ENCODE results near the gene RHOB.
"Not testable (repeated sequence)": the region's sequence is repeated elsewhere in the genome, so short reads cannot be mapped to it uniquely, and the experiment has no call there.

RHOB gene

DNA sequence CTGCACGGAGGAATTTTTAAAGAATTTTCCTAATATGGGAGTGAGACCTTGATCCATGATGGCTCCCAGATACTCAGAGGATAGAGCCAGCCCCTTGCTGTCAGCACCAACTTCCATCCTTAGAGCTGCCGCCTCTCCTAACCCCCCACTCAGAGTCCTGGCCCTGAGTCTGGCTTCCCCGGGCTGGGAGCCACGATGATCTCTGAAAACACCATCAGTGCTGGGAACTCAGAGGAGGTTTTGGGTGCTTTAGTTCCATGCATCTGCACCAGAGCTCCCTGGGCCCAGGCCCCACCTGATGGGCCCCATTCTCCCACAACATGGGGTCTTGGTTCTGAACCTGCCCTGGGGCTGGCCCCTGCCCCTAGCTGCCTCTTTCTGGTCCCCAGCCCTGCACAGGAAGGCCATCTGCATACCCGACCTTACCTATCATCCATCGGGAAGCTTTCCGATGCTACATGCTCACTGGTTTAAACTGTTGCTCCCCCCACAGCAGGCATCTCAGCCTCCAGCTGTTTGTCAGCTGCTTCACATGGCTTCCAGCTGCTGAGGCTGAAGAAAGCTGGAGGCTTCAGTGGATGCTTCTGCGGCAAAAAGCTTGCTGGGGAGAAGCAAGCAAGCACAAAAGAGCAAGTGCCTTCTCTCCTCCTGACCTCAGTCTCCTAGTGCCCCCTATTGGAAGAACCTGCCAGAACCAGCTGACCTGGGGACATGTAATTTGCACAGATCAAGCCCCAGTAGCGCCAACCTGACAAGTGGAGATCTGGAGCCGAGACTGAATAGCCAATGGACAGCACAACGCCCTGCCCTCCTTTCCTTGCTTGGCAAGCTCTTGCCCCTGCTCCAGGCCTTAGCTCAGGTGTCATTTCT is 24.2 kb upstream of the RHOB start:
- no peak for DNase-seq

DNA sequence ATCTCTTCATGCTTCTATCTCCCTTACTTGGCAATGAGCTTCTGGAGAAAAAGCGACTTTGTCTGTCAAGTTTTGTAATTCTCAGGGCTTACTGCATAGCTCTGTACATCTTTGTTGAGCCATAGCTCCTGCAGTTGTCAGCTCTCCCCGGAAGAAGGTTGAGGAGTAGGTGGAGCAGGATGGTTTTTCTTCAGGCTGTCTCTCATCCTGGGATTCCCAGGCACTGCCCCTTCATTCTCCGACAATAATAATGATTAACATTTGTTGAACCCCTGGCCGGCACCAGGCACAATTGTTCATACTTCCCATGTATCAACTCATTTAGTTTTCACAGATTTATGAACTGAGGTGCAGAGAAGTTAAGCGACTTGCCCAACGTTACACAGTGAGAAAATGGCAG is 23.5 kb upstream of the RHOB start:
- DNase-seq, result no peak

DNA sequence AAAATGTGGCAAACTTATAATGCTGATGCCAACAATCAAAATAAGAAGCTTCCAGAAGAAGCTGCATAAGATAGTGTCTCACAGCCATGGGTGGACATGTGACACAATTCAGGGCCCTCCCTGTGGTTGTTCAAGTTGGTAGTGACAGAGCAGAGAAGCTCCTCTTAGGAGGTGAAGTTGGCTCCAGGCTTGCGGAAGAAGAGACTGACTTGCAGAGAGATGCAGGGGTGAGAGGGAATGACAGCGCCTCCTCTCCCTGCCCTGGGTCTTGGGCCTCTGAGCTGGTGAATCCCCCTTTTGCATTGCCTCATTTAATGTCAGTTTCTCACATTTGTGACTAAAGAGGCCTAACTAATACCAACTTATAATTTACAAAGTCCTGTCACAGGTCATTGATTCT is 23.0 kb upstream of the RHOB start:
- no peak for DNase-seq

DNA sequence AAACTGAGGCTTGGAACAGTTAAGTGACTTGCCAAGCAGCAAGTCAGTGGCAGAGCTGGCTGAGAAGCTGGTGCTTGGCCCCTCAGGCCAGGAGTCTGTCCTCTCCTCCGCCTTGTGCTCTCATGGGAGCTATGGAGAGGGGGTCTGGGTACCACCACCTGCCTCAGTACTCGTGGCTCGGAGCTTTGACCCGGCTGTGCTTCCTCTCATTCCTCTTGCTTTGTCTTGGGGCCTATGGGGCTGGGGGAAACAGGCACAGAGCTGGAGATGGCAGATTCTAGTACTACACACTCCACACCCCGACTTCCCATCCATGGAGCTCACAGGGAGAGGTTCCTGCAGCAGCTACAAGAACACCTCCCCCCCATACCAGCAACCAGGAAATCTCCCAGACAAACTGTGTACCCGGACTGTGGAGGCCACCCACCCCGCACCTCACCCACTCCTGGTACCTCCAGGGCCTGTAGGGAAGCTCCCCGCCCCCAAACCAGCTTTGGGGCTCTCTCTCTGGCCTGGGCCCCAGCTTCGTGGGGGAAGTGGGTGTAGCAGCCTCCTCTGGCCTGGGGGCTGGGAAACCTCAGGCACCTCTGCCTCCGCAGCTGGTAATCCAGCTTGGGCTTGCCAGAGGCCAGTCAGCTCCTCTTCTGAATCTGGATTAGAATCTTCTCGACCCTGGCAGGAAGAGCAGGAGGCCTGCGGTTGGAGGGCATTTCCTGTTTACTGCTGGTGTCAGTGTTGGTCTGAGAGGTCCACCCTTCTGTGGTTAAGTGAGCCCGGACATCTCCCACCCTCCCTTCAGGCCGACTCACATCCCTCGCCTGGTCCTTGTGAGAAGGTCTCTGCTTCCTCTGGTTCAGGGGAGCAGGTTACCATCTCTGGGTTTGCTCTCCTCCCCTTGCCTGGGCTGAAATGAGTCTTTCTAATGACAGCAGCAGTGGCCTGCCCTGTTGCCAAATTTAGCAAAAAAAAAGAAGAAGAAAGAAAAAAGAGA is 22.3 kb upstream of the RHOB start:
- peak in 1 of 2 donors; percentile 76 for DNase-seq

DNA sequence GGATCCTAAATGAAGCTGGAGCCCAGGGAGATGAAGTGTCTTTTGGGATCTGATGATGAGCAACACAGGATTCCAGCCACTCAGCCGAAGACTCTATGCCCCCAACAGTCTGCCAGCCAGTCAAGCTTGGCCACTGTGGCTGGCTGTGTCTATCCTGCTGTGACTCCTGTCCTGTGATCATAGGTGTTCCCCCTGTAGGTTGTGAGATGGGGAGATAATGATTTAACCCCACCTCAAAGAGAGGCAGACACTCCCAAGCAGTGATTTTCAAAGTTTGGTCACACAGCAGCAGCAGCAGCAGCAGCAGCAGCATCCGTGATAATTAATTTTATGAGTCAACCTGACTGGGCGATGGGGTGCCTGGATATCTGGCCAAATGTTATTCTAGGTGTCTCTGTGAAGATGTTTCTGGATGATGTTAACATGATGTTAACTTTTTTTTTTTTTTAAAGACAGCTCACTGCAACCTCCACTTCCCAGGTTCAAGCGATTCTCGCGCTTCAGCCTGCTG is 21.4 kb upstream of the RHOB start:
- DNase-seq, result no peak

DNA sequence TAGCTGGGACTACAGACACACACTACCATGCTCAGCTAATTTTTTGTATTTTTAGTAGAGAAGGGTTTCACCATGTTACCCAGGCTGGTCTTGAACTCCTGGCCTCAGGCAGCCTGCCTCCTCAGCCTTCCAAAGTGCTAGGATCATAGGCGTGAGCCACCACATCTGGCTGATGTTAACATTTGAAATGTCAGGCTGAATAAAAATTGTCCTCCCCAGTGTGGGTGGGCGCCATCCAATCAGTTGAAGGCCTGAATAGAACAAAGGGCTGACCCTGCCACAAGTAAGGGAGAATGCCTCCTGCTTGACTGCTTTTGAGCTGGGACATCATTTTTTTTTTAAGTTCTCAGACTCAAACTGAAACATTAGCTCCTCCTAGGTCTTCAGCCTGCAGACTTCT is 21.0 kb upstream of the RHOB start:
- DNase-seq, result no peak

GRCh38 chr2:20427931-20428526 is 18.8 kb upstream of the RHOB start:
- DNase-seq, result no peak

GRCh38 chr2:20428717-20429490 is 18.0 kb upstream of the RHOB start:
- no peak for DNase-seq

- no peak for DNase-seq
These were observed 17.3 kb upstream of the RHOB start for GRCh38 chr2:20429528-20429927.

DNA sequence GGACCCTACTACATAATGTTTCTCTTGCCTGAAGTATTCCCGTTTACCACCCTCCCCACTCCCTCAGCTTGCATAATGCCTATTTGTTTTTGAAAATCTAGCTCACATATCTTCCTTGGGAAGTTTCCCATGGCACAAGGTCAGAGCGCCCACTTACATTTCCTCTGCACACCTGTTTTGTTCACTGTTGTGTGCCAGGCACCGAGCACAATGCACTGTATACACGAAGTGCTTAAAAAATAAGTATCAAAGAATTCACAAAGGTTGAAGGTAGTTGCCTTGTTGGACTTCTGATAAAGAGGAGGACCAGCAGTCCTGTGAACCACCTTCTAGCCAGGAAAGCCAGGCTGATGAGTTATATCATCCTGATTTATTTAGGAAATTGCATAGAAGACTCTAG is 16.8 kb upstream of the RHOB start:
- no peak for DNase-seq

DNA sequence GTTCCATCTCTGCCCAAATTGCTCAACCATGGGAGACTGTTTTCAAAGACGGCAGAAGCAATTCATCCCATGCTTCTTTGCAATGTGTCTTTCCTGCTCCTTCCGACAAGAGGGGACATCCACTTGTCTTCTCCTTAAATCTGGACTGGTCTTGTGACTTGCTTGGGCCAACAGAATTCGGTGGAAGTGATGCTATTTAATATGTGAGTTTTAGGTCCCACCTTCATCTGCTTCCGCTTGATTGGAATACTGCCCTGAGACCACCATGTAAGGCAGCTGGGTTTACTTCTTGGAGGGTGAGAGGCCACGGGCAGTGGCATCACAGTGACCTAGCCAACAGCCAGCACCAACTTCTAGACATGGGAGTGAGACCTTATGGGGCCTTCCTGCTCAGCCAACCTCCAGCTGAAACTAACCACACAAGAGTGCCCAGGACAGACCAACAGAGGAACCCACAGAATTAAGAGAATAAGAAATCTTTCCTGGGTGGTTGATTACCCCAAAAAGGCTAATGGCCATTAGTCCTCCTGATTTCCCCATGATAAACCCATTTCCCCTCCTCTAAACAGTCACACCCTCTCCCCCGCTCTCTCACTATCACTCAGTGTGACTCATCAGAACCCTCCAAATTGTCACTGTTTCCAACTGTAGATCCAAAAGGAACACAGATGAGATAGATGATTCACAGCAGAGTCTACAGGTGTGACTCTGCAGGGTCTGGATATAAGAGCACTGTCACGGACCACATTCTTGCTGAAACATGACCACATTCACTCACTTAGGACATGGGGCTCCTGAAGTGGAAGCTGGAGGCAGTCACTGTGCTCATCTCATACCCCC is 16.2 kb upstream of the RHOB start:
- DNase-seq, result no peak

DNA sequence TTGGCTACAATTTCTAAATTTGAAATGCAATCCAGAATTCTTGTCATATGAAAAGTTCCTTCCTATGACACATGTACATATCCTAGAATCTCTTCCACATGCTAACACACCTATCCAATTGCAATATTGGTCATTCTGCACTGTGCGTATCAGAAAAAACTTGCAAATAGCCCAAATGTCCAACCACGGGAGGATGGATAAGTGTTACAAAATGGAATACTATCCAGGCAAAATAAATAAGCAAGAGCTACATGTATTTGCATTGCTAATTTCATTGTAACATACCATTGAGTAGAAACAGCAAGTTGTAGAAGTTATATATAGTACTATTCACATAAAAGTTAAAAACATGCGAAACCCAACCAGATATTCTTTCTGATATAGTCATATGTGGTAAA is 15.6 kb upstream of the RHOB start:
- DNase-seq, result no peak

DNA sequence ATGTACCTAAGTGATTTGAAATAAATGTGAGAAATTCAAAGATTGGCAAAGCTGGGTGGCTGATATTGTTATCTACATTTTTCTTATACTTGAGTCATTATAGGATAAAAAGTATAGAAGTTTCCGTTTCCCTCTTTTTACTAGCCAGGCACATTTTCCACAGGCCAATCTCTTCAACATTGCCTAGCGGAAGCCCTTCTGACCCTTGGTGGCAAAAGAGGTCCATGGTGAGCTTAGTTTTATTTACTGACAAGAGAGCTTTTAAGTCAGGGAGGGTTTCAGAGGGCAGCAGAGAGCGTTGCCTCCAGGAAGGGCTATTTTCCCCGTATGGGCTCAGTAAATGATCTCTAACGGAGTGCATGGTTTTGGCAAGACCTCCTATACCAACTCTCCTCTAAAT is 15.1 kb upstream of the RHOB start:
- DNase-seq, result no peak

- DNase-seq, result no peak
These were observed 14.2 kb upstream of the RHOB start for GRCh38 chr2:20432714-20433113.

DNA sequence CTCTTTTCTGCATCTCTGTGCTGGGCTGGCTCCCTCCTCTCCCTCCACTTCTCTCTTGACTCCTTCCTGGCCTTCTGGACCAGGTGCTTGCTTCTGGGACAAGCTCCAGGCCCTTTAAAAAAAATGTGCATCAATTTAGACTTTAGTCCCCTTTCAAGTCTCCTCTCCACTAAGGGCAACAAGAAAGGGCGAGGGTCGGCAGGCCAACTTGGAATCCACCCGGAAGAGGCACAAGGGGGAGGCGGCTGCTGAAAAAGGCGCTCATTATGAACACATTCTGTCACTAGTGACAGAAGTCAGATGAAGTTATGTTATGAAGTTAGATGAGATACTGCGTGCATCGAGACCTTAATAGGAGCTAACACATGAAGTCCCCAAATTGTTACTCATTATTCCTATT is 13.6 kb upstream of the RHOB start:
- no peak for DNase-seq

- no peak for DNase-seq
These were observed 12.8 kb upstream of the RHOB start for GRCh38 chr2:20433946-20434553.

DNA sequence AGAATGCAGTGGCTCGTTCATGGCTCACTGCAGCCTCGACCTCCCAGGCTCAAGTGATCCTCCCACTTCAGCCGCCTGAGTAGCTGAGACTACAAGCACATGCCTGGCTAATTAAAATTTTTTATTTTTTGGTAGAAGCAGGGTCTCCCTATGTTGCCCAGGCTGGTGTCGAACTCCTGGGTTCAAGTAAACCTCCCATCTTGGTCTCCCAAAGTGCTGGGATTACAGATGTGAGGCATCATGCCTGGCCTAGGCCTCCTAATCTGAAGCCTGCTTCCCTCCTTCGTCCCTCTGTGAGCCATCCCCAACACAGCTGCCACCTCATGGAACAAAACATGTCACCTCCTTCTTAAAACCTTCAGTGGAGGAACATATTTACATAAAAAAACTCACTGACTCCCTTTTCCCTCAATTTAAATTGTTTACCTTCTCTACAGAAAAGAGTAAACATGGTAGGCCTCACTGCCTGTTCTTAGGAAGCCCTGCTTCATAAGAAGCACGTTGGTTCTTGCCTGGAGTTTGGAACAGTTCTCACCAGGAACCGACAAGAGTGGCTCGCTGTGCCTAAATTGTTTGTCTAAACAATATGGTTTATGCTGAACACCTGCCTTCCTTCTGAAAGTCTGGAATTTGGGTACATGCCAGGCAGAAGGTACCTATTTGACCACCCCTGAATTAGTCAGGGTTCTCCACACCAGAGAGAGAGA is 12.1 kb upstream of the RHOB start:
- DNase-seq, result no peak

- not testable (repeated sequence) for DNase-seq
These were observed 11.4 kb upstream of the RHOB start for GRCh38 chr2:20435456-20435855.

- no peak for DNase-seq
These were observed 10.0 kb upstream of the RHOB start for GRCh38 chr2:20436716-20437470.
